GM21576 (cell line): Measurements from ENCODE around the gene CUX1.

Experiments used
- ATAC-seq: cut with Tn5 transposase; IDR thresholded peaks from one replicate; pipeline ENCODE4 v1.9.1; 2021; ENCODE audit warnings: mild to moderate bottlenecking, moderate library complexity; ENCODE audit not compliant: unreplicated experiment

The CUX1 gene

GRCh38 chr7:101890749-101891523 is 73.5 kb downstream of the CUX1 start:
- no peak for ATAC-seq

GRCh38 chr7:101891936-101892640 is 74.7 kb downstream of the CUX1 start:
- ATAC-seq: no peak

- no peak for ATAC-seq
These were observed 76.1 kb downstream of the CUX1 start for GRCh38 chr7:101893341-101894082.

GRCh38 chr7:101896316-101896715 is 78.9 kb downstream of the CUX1 start:
- no peak for ATAC-seq

- ATAC-seq: no peak
These were observed 79.5 kb downstream of the CUX1 start for GRCh38 chr7:101896941-101897340.

- ATAC-seq: no peak
These were observed 80.7 kb downstream of the CUX1 start for GRCh38 chr7:101898106-101898505.

- no peak for ATAC-seq
These were observed 82.2 kb downstream of the CUX1 start for GRCh38 chr7:101899616-101900015.

GRCh38 chr7:101900103-101900502 is 82.7 kb downstream of the CUX1 start:
- no peak for ATAC-seq

GRCh38 chr7:101901661-101902491 is 84.5 kb downstream of the CUX1 start:
- no peak for ATAC-seq

- ATAC-seq: no peak
These were observed 85.5 kb downstream of the CUX1 start for GRCh38 chr7:101902680-101903514.

- no peak for ATAC-seq
These were observed 86.1 kb downstream of the CUX1 start for GRCh38 chr7:101903515-101903868.

- ATAC-seq: no peak
These were observed 86.6 kb downstream of the CUX1 start for GRCh38 chr7:101904019-101904418.

- ATAC-seq: no peak
These were observed 87.9 kb downstream of the CUX1 start for GRCh38 chr7:101905203-101905865.

- ATAC-seq: no peak
These were observed 89.1 kb downstream of the CUX1 start for GRCh38 chr7:101906291-101907240.

GRCh38 chr7:101910991-101911799 is 93.8 kb downstream of the CUX1 start:
- ATAC-seq: no peak

- ATAC-seq: no peak
These were observed 94.6 kb downstream of the CUX1 start for GRCh38 chr7:101911800-101912715.
